HG03520 (cell line): ENCODE data around the gene NEU3.
"Not testable (repeated sequence)": the region's sequence is repeated elsewhere in the genome, so short reads cannot be mapped to it uniquely, and the experiment has no call there.

Source experiments
- ATAC-seq: cut with Tn5 transposase; IDR thresholded peaks from one replicate; pipeline ENCODE4 v1.9.1; 2021; ENCODE audit warnings: mild to moderate bottlenecking, moderate library complexity; ENCODE audit not compliant: unreplicated experiment

The NEU3 gene

DNA sequence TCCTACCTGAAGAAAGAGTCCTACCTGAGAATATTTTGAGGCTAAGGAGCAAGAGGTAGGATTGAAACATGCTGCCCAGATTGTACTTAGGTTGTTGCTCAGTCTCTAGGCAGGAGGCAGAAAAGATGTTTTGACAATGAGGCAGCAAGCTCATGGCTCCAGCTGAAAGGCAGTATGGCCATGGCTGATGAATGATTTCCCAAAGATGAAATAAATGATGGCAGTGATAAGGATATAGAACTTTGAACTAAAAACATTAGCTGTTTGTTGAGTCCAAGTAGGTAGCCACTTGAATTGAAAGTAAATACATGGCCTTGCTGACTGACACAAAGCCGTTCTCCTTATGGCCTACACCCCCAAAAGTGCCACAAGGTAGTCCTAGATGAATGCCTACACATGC lies 6.8 kb upstream of the NEU3 start:
- ATAC-seq: no peak

DNA sequence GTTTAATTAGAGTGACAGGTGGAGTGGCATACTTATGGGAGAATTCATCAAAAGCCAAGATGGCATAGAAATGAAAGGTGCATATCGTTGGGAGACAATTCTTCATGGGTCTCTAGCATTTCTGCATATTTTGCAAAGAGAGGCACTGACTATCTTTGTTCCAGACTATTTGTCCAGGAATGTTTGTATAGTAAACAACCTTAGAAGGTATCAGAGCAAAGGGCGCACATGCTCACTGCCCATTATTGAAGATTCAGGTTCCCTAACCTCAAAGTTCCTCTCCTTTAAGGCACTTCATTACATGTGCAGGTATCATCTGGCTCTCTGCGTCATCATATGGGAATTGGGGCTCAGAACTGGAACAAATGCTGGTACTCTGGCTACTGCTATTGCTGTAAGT lies 4.7 kb upstream of the NEU3 start:
- ATAC-seq: no peak

GRCh38 chr11:74984730-74985129 lies 4.0 kb upstream of the NEU3 start:
- no peak for ATAC-seq

DNA sequence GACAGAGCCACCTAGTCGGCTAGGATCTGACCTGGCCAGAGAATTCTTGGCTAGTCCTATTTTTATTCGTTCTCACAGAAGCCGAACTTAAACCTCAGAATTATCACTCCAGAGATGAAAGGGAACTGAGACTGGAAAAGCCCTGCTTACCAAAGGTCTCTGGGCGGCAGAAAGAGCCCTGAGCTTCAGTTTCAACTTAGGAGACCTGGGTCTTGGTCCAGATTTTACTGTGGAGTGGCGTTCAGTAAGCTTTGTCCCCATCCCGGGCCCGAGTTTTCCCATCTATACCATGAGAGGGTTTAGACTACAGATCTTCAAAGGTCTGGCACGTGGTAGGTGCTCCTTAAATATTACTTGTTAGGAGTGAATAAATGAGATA lies 516 bp downstream of the NEU3 start:
- ATAC-seq: no peak

- ATAC-seq: not testable (repeated sequence)
Observed at GRCh38 chr11:74990150-74990549, 1.4 kb downstream of the NEU3 start.

DNA sequence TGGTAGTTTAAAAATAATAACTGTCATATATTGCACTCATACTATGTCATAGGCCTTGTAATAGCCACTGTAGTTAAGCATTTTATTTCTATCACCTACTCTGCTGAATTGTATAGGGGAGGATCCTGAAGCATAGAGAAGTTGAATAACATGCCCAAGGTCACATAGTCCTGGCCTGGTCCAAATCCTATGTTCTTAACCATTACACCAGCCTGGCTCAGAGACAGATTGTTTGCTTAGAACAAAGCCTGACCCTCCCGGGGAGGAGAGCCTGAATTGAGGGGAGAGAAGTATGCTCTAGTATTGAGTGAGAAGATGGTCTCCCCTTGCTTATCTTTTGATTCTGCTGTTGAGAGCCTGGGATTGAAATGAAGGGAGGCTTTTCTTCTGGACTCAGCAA lies 2.2 kb downstream of the NEU3 start:
- ATAC-seq: no peak

DNA sequence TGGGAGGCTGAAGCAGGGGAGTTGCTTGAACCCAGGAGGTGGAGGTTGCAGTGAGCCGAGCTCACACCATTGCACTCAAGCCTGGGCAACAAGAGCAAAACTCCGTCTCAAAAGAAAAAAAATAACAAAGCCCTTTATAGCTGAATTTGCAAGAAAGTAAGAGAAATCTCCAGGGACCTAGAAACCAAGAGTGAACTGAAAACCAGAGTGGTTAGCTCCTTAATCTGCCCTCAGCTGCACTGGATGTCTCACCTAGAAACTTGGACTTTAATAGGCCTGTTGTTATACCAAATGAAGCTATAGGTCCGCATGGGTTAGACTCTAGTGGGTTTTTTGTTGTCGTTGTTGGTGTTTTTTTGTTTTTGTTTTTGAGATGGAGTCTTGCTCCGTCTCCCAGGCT lies 4.1 kb downstream of the NEU3 start:
- ATAC-seq: no peak

GRCh38 chr11:75000975-75001354 lies 12.2 kb downstream of the NEU3 start:
- ATAC-seq: no peak

DNA sequence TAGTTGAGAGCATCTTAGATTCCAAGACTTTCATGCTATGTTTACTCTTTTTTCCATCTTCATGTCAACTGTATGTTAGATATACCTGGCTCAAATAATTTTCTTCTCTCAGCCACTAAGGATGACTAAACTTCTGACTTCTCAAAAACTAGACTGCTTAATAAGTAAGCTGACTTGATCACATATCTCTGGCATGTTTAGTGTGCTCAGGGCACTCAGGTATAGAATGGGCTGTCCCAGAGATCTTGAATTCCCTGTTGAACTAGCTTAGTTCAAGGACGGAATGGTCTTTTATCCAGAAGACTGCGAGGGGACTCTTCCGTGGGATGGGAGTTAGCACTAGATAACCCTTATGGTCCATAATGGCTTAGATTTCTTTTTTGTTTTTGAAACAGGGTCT lies 13.0 kb downstream of the NEU3 start:
- no peak for ATAC-seq

DNA sequence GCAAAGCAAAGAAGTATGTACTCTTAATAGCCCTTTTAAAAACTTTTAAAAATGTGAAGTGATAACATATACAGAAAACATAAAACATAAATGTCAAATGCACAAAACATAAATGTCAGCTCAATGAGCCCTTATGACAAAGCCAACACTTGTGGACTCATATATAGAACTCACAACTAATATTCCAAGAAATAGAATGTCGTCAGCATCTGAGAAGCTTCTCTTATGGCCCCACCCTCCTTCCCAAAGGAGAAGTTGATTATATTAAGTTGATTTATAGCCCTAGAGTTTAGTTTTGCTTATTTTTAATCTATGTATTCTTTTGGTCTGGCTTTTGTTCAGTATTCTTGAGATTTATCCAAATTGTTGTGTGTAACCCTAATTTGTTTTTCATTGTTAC lies 13.8 kb downstream of the NEU3 start:
- no peak for ATAC-seq

GRCh38 chr11:75004215-75004614 lies 15.5 kb downstream of the NEU3 start:
- no peak for ATAC-seq

GRCh38 chr11:75011357-75011756 lies 22.6 kb downstream of the NEU3 start:
- ATAC-seq: no peak

DNA sequence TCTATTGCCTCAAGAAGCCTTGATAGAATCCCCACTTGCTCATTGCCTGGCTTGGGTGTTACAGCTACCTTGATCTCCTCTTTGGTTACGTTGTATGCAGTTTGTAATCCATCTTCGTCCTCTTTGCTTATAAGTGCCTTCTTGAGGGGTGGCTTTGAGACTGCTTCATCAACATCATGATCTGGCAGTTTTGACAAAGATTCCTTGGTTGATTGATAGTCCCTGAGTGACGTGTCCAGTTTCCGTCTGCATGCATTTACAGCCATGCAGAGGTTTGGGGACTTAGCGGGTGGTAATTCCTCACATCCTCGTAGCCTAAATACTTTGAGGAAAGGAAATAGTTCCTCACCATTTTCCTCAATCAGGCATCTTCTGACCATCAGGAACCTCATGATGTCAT lies 23.1 kb downstream of the NEU3 start:
- ATAC-seq: no peak

GRCh38 chr11:75013051-75013450 lies 24.3 kb downstream of the NEU3 start:
- ATAC-seq: no peak

DNA sequence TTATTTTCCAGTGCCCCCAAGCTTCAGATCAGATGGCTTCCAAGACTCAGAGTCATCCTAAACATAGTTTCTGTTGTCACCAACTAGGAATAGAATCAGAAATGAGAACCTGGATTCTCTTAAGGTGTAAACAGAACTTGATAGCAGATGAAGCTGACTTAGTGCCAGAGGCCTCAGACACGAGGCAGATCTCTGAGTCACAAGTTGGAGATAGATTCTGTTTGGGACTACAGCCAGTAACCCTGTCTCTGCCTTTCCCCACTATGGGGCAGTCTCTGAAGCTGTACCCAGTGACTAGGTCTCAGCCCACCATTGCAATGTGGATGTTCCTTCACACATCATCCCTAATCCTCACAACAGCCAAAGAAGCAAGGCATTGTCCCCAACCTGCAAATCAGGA lies 25.4 kb downstream of the NEU3 start:
- no peak for ATAC-seq

DNA sequence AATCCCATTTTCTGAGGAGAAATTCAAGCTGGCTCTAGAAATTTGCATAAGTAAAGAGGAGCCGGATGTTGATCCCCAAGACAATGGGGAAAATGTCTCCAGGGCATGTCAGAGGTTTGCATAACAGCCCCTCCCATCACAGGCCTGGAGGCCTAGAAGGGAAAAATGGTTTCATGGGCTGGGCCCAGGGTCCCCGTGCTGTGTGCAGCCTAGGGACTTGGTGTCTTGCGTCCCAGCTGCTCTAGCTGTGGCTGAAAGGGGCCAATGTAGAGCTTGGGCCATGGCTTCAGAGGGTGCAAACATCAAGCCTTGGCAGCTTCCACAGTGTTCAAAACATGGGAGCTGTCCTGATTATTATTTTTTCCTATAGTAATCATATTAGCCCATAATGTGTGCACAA lies 30.5 kb downstream of the NEU3 start:
- not testable (repeated sequence) for ATAC-seq

- not testable (repeated sequence) for ATAC-seq
Observed at GRCh38 chr11:75020328-75020727, 31.6 kb downstream of the NEU3 start.

- ATAC-seq: no peak
Observed at GRCh38 chr11:75022296-75022695, 33.6 kb downstream of the NEU3 start.

GRCh38 chr11:75022759-75023396 lies 34.1 kb downstream of the NEU3 start:
- no peak for ATAC-seq

GRCh38 chr11:75023446-75024067 lies 34.8 kb downstream of the NEU3 start:
- ATAC-seq: no peak

- ATAC-seq: no peak
Observed at GRCh38 chr11:75024068-75024449, 35.3 kb downstream of the NEU3 start.

DNA sequence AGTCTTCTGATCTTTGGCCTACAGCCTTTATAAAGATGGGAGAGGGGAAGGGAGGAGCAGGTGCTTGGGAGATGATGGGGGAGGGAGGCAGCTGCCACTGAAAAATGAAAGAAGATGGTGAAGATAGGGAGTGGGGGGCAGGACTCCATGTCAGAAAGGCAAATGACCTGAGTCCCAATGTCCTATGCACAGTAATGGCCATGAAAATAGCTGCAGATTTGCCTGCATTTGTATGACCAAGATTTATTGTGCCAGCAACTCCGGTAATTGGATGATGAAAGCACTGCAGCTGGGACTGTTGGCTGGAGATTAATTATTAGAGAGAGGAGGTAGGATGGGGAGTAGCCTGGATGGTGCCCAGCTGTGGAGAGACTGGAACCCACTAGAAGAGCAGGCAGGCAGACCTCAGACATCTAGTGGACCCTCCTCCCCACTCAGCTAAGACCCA lies 36.1 kb downstream of the NEU3 start:
- no peak for ATAC-seq

- ATAC-seq: no peak
Observed at GRCh38 chr11:75025561-75025960, 36.8 kb downstream of the NEU3 start.
